ENCODE data around the gene LCTL. TPM values are rescaled to one million over a fixed set of nuclear protein-coding genes. Genes with fewer than 3 reads are reported as not detected.
A peak's percentile ranks its signal among the peaks of the same experiment; 100 is the strongest.
"Not testable (repeated sequence)": the region's sequence is repeated elsewhere in the genome, so short reads cannot be mapped to it uniquely, and the experiment has no call there.

Gene LCTL
- total RNA-seq, 2 donors from 2014 or later: 0.51 to 0.77 TPM

GRCh38 chr15:66502491-66502890 is 63.3 kb downstream of the LCTL start:
- no peak overlapping the region for H3K27ac ChIP-seq (ENCODE audit: low read depth, low read length)
- Mint-ChIP-seq H3K36me3 (ENCODE audit: low read depth) (peaks cover 65% of the 10 kb centered on the region), H3K27me3 (ENCODE audit: insufficient read depth) (no peaks in the 10 kb centered on the region), H3K27ac (peak overlapping the region; percentile 78), H3K4me3 (peak overlapping the region; percentile 91), H3K9me3 (no peaks in the 10 kb centered on the region), H3K4me1 (peaks cover 29% of the 10 kb centered on the region)
- 92 to 96% methylated on average over 10 of the region's 10 CpGs for WGBS, 2 experiments (ENCODE audit: insufficient coverage in 1 of 2, insufficient read length in 1 of 2)
- H3K9ac ChIP-seq (ENCODE audit: extremely low read depth, low read length, poor library complexity, severe bottlenecking): peak overlapping the region; percentile 96
- no peak for DNase-seq
- H3K4me3 ChIP-seq (ENCODE audit: low read length): peak overlapping the region; percentile 96
- no peaks in the 10 kb centered on the region for H3K27me3 ChIP-seq (ENCODE audit: control insufficient read depth, insufficient read depth, low read length, poor library complexity, severe bottlenecking)
- peaks cover 60% of the 10 kb centered on the region for H3K36me3 ChIP-seq (ENCODE audit: control insufficient read depth, insufficient read depth, low read length)
- peaks cover 2% of the 10 kb centered on the region for H3K4me1 ChIP-seq (ENCODE audit: control insufficient read depth, insufficient read depth, low read length)
- no peaks in the 10 kb centered on the region for H3K9me3 ChIP-seq (ENCODE audit: control insufficient read depth, low read length)
- TF ChIP-seq CTCF (conservative IDR thresholded peaks at IDR 0.05): no peak

DNA sequence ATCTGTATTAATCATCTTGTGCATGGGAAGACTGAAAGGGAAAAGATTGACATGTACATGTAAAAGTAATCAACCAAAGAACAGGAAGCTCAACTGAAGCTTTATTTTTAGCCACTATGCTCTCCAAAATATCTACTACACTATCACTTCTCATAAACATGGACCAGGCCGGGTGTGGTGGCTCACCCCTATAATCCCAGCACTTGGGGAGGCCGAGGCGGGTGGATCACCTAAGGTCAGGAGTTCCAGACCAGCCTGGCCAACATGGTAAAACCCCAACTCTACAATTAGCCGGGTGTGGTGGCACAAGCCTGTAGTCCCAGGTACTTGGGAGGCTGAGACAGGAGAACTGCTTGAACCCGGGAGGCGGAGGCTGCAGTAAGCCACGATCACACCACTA is 65.5 kb downstream of the LCTL start:
- not testable (repeated sequence) for H3K9me3 ChIP-seq (ENCODE audit: control insufficient read depth, low read length); H3K27me3 Mint-ChIP-seq (ENCODE audit: insufficient read depth); H3K4me3 ChIP-seq (ENCODE audit: low read length); H3K9me3 Mint-ChIP-seq; H3K4me3 Mint-ChIP-seq; H3K4me1 ChIP-seq (ENCODE audit: control insufficient read depth, insufficient read depth, low read length); H3K27me3 ChIP-seq (ENCODE audit: control insufficient read depth, insufficient read depth, low read length, poor library complexity, severe bottlenecking); H3K27ac ChIP-seq (ENCODE audit: low read depth, low read length); DNase-seq; H3K9ac ChIP-seq (ENCODE audit: extremely low read depth, low read length, poor library complexity, severe bottlenecking)
- WGBS, 2 experiments (ENCODE audit: insufficient coverage in 1 of 2, insufficient read length in 1 of 2): 83 to 94% methylated on average over 4 to 7 of the region's 7 CpGs
- peaks cover 68% of the 10 kb centered on the region for H3K36me3 ChIP-seq (ENCODE audit: control insufficient read depth, insufficient read depth, low read length)
- peak overlapping the region; percentile 11 for H3K27ac Mint-ChIP-seq
- H3K36me3 Mint-ChIP-seq (ENCODE audit: low read depth): peaks cover 69% of the 10 kb centered on the region
- peaks cover 22% of the 10 kb centered on the region for H3K4me1 Mint-ChIP-seq

DNA sequence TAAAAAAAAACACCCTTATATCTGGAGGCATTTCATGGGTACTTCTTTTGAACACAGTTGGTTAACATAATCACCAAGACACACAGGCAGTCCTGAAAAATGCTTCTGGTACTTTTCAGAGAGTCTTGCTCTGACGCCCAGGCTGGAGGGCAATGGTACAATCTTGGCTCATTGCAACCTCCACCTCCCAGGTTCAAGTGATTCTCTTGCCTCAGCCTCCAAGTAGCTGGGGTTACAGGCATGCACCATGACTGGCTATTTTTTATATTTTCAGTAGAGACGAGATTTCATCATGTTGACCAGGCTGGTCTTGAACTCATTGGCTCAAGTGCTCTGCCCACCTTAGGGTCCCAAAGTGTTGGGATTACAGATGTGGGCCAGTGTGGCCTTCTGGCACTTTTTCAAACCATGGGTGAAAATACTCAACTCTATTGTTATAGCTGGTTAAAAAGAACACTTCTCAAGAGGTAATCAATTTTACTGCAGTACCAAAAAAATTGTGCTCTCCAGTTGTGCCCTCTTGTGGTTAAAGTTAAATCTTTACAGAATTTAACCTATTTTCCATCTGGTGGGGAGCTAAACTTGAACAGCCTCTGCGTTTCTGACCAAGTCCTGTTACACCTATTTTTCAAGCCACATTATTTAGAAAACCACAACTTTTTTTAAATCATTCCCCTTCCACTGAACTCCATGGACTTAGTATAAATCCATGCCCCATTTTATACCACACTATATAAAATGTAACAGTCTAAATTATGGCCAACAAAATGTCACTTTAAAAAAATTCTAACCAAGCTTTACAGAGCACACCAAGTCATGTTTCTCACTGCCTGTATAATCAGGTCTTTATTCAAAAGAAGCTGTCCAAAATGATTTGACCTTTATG is 67.1 kb downstream of the LCTL start:
- Mint-ChIP-seq H3K4me3 (no peak overlapping the region), H3K27me3 (ENCODE audit: insufficient read depth) (no peaks in the 10 kb centered on the region)
- TF ChIP-seq CTCF (conservative IDR thresholded peaks at IDR 0.05): peak; percentile 71

More for the DNA sequence above, 67.1 kb downstream of the LCTL start:
- no peak overlapping the region for H3K9ac ChIP-seq (ENCODE audit: extremely low read depth, low read length, poor library complexity, severe bottlenecking)
- H3K27me3 ChIP-seq (ENCODE audit: control insufficient read depth, insufficient read depth, low read length, poor library complexity, severe bottlenecking): no peaks in the 10 kb centered on the region
- H3K9me3 ChIP-seq (ENCODE audit: control insufficient read depth, low read length): no peaks in the 10 kb centered on the region
- H3K36me3 Mint-ChIP-seq (ENCODE audit: low read depth): peaks cover 72% of the 10 kb centered on the region
- no peak for DNase-seq
- no peaks in the 10 kb centered on the region for H3K9me3 Mint-ChIP-seq
- WGBS, 2 experiments (ENCODE audit: insufficient coverage in 1 of 2, insufficient read length in 1 of 2): 88% methylated on average over 3 of the region's 3 CpGs
- peaks cover 84% of the 10 kb centered on the region for H3K36me3 ChIP-seq (ENCODE audit: control insufficient read depth, insufficient read depth, low read length)
- H3K27ac Mint-ChIP-seq: peak overlapping the region; percentile 79
- peaks cover 23% of the 10 kb centered on the region for H3K4me1 Mint-ChIP-seq
- H3K4me1 ChIP-seq (ENCODE audit: control insufficient read depth, insufficient read depth, low read length): peaks cover 2% of the 10 kb centered on the region
- H3K27ac ChIP-seq (ENCODE audit: low read depth, low read length): peak overlapping the region; percentile 36
- no peak overlapping the region for H3K4me3 ChIP-seq (ENCODE audit: low read length)

Other genes with a start within 250 kb of the LCTL start
- 10 to 100 TPM; 19.7 to 25.5 TPM for gene TIPIN, start 209.3 kb downstream of the LCTL start, total RNA-seq
- gene MAP2K1, start 179.1 kb downstream of the LCTL start, total RNA-seq: 10 to 100 TPM; 73.7 to 81.2 TPM
- gene SNAPC5, start 68.2 kb downstream of the LCTL start, total RNA-seq: 10 to 100 TPM; 25.4 to 27.4 TPM
- 1,000 to 10,000 TPM; 2,700 to 3,227 TPM for gene RPL4, start 61.1 kb downstream of the LCTL start, total RNA-seq
- 10 to 100 TPM; 37.3 to 44.2 TPM for gene ZWILCH, start 60.7 kb downstream of the LCTL start, total RNA-seq
- gene SMAD6, start 136.2 kb upstream of the LCTL start, total RNA-seq: 100 to 1,000 TPM; 190 to 213 TPM

All from endodermal cell (in vitro differentiated cells).